ENCODE results near the gene GTSE1. TPM values are rescaled to one million over a fixed set of nuclear protein-coding genes. Genes with fewer than 3 reads are reported as not detected.
"Not testable (repeated sequence)": the region's sequence is repeated elsewhere in the genome, so short reads cannot be mapped to it uniquely, and the experiment has no call there.

The GTSE1 gene
- total RNA-seq, 3 donors from 2014 or later = 0.29 to 0.48 TPM; not detected in 1

DNA sequence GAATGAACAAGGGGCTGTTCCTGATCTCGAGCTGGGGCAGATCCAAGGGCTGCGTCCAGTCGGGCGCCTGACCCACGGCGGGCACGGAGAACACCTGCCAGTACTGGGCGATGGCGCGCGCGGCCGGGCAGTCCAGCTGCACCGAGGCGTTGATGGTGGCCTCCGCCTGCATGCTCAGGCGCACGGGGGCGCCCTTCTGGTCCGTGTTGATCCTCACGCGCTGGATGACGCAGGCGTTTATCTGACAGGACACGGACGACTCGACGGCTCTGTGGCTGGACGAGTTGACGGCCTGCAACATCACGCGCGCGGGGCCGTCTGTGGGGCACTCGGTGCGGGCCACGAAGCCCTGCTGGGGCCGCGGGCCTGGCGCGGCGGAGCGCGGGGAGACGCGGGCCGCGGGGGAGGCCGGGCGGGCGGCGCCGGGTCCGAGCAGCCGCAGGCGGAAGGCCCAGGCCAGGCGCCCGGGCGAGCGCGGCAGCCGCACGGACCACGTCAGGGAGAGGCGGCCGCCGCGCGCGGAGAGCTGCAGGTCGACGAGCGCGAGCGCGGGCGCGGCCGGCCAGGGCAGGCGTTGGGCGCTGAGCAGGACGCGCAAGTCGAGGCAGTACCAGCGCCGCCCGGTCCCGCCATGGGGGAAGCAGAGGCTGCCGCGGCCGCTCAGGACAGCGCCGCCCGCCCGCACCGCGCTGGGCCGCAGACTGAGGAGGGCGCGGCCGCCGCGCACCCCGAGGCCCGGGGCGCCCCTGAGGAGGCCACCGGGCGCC, 34.0 kb upstream of the GTSE1 start:
- Histone ChIP-seq H3K4me1 (no peaks in the 10 kb centered on the region), H3K27me3 (no peaks in the 10 kb centered on the region), H3K27ac (no peak overlapping the region), H3K9me3 (no peaks in the 10 kb centered on the region), H3K4me3 (peak overlapping the region; percentile 15 to 67 (median 45)), H3K36me3 (no peaks in the 10 kb centered on the region)
- DNase-seq (ENCODE audit: low spot score in 2 of 2) = peak in 1 of 2 donors; percentile 53
- TF ChIP-seq POLR2AphosphoS5 (IDR thresholded peaks at IDR 0.05) (peak in 1 of 3 donors; percentile 19), CTCF (IDR thresholded peaks at IDR 0.05) (no peak)
- intact Hi-C loops (cut with DNase I; ENCODE audit: low total_unique reads) = no loop called here

DNA sequence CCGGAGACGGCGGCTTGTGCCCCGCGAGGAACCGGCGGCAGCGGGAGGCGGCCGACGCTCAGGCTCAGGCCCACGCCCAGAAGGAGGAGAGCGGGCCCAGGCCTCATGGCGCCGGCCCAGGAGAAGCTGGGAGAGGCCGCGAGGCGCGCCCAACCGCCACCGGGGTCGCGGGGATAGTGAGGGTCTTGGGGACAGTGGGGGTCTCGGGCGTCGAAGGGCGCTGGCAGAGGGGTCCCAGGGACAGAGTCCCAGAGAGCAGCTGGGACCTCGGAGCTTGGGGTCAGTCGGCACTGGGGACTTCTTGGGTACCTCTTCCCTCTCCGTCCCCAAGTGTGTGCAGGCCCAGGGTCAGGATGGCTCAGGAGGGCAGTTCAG, 33.5 kb upstream of the GTSE1 start, which contains the start of gene PKDREJ:
Gene PKDREJ, minus strand, starts transcription at position 128 of the 375 bp plus-strand sequence. Its CDS starts 21 bp downstream, at position 107.
- H3K27ac ChIP-seq = no peak within 1 kb of the TSS

DNA sequence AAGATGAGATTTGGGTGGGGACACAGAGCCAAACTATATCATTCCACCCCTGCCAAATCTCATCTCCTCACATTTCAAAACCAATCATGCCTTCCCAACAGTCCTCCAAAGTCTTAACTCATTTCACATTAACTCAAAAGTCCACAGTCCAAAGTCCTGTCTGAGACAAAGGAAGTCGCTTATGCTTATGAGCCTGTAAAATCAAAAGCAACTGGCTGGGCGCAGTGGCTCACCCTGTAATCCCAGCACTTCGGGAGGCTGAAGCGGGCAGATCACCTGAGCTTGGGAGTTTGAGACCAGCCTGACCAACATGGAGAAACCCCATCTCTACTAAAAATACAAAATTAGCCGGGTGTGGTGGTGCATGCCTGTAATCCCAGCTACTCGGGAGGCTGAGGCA, 32.1 kb upstream of the GTSE1 start:
- H3K36me3 ChIP-seq; intact Hi-C loops (cut with DNase I; ENCODE audit: low total_unique reads); H3K4me3 ChIP-seq; H3K4me1 ChIP-seq; DNase-seq (ENCODE audit: low spot score in 2 of 2); H3K27ac ChIP-seq; H3K9me3 ChIP-seq; H3K27me3 ChIP-seq: not testable (repeated sequence)

More for the DNA sequence above, 33.5 kb upstream of the GTSE1 start, which contains the start of gene PKDREJ:
- H3K4me1 ChIP-seq = no peaks in the 10 kb centered on the region
- H3K4me3 ChIP-seq = peak within 1 kb of the TSS; percentile 15 to 67 (median 45)
- no peak for TF ChIP-seq POLR2AphosphoS5 (IDR thresholded peaks at IDR 0.05)
- TF ChIP-seq CTCF (IDR thresholded peaks at IDR 0.05) = no peak
- TF ChIP-seq POLR2A (IDR thresholded peaks at IDR 0.05) = no peak
- H3K9me3 ChIP-seq = no peaks in the 10 kb centered on the region
- DNase-seq (ENCODE audit: low spot score in 2 of 2) = peak in 1 of 2 donors; percentile 47
- no peaks in the 10 kb centered on the region for H3K36me3 ChIP-seq
- H3K27me3 ChIP-seq = no peaks in the 10 kb centered on the region
- intact Hi-C loops (cut with DNase I; ENCODE audit: low total_unique reads) = no loop called here

DNA sequence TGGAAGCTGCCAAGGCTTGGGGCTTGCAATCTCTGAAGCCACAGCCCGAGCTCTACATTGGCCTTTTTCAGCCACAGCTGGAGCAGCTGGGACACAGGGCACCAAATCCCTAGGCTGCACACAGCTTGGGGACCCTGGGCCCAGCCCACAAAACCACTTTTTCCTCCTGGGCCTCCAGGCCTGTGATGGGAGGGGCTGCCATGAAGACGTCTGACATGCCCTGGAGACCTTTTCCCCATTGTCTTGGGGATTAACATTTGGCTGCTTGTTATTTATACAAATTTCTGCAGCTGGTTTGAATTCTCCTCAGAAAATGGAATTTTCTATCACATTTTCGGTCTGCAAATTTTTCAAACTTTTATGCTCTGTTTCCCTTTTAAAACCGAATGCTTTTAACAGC, 31.0 kb upstream of the GTSE1 start:
- DNase-seq (ENCODE audit: low spot score in 2 of 2); H3K4me1 ChIP-seq; H3K27me3 ChIP-seq; H3K4me3 ChIP-seq; H3K9me3 ChIP-seq; H3K27ac ChIP-seq; H3K36me3 ChIP-seq; intact Hi-C loops (cut with DNase I; ENCODE audit: low total_unique reads): not testable (repeated sequence)

- Histone ChIP-seq H3K9me3 (no peaks in the 10 kb centered on the region), H3K4me3 (peak within 1 kb of the TSS; percentile 62 to 82 (median 80)), H3K4me1 (no peaks in the 10 kb centered on the region), H3K27ac (peak within 1 kb of the TSS; percentile 70 to 81), H3K27me3 (no peaks in the 10 kb centered on the region), H3K36me3 (no peaks in the 10 kb centered on the region)
- intact Hi-C loops (cut with DNase I; ENCODE audit: low total_unique reads) = no loop called here
- DNase-seq (ENCODE audit: low spot score in 2 of 2) = peak; percentile 82 to 92
- TF ChIP-seq POLR2A (IDR thresholded peaks at IDR 0.05) = no peak
- peak in 1 of 3 donors; percentile 82 for TF ChIP-seq POLR2AphosphoS5 (IDR thresholded peaks at IDR 0.05)
Measured at GRCh38 chr22:46267431-46268279, 29.0 kb upstream of the GTSE1 start, which contains the start of gene TTC38. TSS of gene TTC38 (plus strand) at chr22:46268008. CDS start at chr22:46268040, 32 bp downstream.

DNA sequence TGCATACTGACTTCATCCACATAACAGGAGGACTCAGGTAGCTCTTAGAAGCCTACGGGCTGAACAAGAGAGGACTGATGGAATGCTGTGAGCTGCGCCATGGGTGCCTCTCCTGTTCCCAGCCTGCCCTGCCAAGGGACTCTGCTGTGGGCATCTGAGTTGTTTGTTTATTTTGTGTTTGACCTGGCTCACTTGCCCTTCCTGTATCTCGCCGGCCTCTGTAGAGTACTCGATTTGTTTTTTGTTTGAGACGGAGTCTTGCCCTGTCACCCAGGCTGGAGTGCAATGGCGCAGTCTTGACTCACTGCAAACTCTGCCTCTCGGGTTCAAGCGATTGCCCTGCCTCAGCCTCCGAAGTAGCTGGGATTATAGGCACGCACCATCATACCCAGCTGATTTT, 27.1 kb upstream of the GTSE1 start:
- Histone ChIP-seq H3K27ac (peak overlapping the region in 1 of 2 donors; percentile 56), H3K4me3 (peak overlapping the region in 1 of 3 donors; percentile 80), H3K36me3 (no peaks in the 10 kb centered on the region), H3K27me3 (no peaks in the 10 kb centered on the region), H3K4me1 (no peaks in the 10 kb centered on the region), H3K9me3 (no peaks in the 10 kb centered on the region)
- intact Hi-C loops (cut with DNase I; ENCODE audit: low total_unique reads) = no loop called here
- no peak for DNase-seq (ENCODE audit: low spot score in 2 of 2)
- TF ChIP-seq CTCF (IDR thresholded peaks at IDR 0.05) (no peak), POLR2A (IDR thresholded peaks at IDR 0.05) (no peak), POLR2AphosphoS5 (IDR thresholded peaks at IDR 0.05) (no peak)
